DOHH2 (cell line): ENCODE measurements around the gene TMTC2.

Experiments used
- H3F3A ChIP-seq: fragments of 200-600 bp; sonication (generic), shearing (Covaris generic); 2 replicates; pipeline ENCODE4 v1.6.0; 2016; ENCODE audit warnings: antibody characterized with exemption, mild to moderate bottlenecking; ENCODE audit not compliant: control insufficient read depth, insufficient read depth
- H3K27ac ChIP-seq: fragments of 200-600 bp; sonication (generic); 2 replicates; pipeline ENCODE4 v1.5.1; 2014; ENCODE audit warnings: low read depth, mild to moderate bottlenecking, low read length, moderate library complexity
- H3K27me3 ChIP-seq: fragments of 200-600 bp; sonication (generic); 2 replicates; pipeline ENCODE4 v1.6.1; 2014; ENCODE audit warnings: mild to moderate bottlenecking, low read length, mixed read lengths; ENCODE audit not compliant: control insufficient read depth
- H3K36me3 ChIP-seq: fragments of 200-600 bp; sonication (generic); 2 replicates; pipeline ENCODE4 v1.6.1; 2014; ENCODE audit warnings: mild to moderate bottlenecking, low read length, moderate library complexity, mixed read lengths; ENCODE audit not compliant: control insufficient read depth
- H3K4me1 ChIP-seq: fragments of 200-600 bp; sonication (generic); 2 replicates; pipeline ENCODE4 v1.6.1; 2014; ENCODE audit warnings: mild to moderate bottlenecking, low read length, mixed read lengths; ENCODE audit not compliant: control insufficient read depth
- H3K4me2 ChIP-seq: fragments of 200-600 bp; sonication (generic); 2 replicates; pipeline ENCODE4 v1.6.0; 2014; ENCODE audit warnings: mild to moderate bottlenecking, low read length, moderate library complexity
- H3K4me3 ChIP-seq: fragments of 200-600 bp; sonication (generic); 2 replicates; pipeline ENCODE4 v1.5.1; 2014; ENCODE audit warnings: mild to moderate bottlenecking, low read length, mixed read lengths
- H3K79me2 ChIP-seq: fragments of 200-600 bp; sonication (generic); 2 replicates; pipeline ENCODE4 v1.6.1; 2014; ENCODE audit warnings: mild to moderate bottlenecking, low read length, mixed read lengths; ENCODE audit not compliant: control insufficient read depth
- H3K9me2 ChIP-seq: fragments of 200-600 bp; sonication (generic); replicated peaks from 2 replicates; pipeline ENCODE4 v1.6.1; 2014; ENCODE audit warnings: mild to moderate bottlenecking, low read length, mixed read lengths; ENCODE audit not compliant: control insufficient read depth
- H3K9me3 ChIP-seq: fragments of 200-600 bp; sonication (generic); 2 replicates; pipeline ENCODE4 v1.6.1; 2014; ENCODE audit warnings: antibody characterized with exemption, low read length, mixed read lengths; ENCODE audit not compliant: control insufficient read depth, insufficient read depth
- H4K20me1 ChIP-seq: fragments of 200-600 bp; sonication (generic); 2 replicates; pipeline ENCODE4 v1.6.0; 2014; ENCODE audit warnings: low read depth, mild to moderate bottlenecking, antibody characterized with exemption, low read length, moderate library complexity; ENCODE audit not compliant: control insufficient read depth, insufficient read depth
- EZH2phosphoT487 ChIP-seq: fragments of 200-600 bp; sonication (generic); IDR thresholded peaks from 2 replicates; pipeline ENCODE4 v1.6.1; 2017; ENCODE audit warnings: borderline replicate concordance, mild to moderate bottlenecking, antibody characterized with exemption, low read length, moderate library complexity, mixed read lengths
- TF ChIP-seq, protein P1 (sequence below): fragments of 200-600 bp; sonication (generic); IDR thresholded peaks from one replicate; pipeline ENCODE4 v1.5.1; 2014; ENCODE audit warnings: antibody characterized with exemption, mild to moderate bottlenecking, low read depth, low read length; ENCODE audit not compliant: poor library complexity, severe bottlenecking

TMTC2 gene

DNA sequence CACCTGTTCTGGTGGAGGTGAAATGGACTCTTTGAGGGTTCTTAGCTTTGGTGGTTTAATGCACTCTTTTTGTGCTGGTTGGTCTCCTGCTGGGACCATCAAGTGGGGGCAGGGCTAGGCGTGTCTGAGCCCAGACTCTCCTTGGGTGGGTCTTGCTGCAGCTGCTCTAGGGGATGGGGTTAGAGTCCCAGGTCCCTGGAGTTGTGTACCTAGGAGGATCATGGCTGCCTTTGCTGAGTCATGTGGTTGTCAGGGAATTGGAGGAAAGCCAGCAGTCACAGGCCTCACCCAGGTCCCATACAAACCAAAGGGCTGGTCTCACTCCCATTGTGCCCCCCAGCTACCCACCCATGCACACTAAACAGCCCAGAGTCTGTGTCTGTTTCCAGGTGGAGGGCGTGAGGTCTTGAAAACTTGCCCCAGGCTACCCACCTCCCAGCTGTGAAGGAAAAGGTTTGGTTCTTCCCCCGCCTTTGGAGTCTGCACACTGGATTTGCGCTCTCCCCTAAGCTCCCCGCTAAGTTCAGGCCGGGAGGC, 387.7 kb downstream of the TMTC2 start:
- Histone ChIP-seq H3K4me1 (no peaks in the 10 kb centered on the region), H3K4me3 (no peak overlapping the region), H3K27me3 (no peaks in the 10 kb centered on the region), H3K36me3 (no peaks in the 10 kb centered on the region), H3K4me2 (no peak overlapping the region), H4K20me1 (no peaks in the 10 kb centered on the region), H3K9me3 (no peaks in the 10 kb centered on the region), H3K79me2 (no peaks in the 10 kb centered on the region), H3K27ac (no peak overlapping the region), H3F3A (no peaks in the 10 kb centered on the region), H3K9me2 (no peaks in the 10 kb centered on the region)
- TF ChIP-seq, protein P1, sequence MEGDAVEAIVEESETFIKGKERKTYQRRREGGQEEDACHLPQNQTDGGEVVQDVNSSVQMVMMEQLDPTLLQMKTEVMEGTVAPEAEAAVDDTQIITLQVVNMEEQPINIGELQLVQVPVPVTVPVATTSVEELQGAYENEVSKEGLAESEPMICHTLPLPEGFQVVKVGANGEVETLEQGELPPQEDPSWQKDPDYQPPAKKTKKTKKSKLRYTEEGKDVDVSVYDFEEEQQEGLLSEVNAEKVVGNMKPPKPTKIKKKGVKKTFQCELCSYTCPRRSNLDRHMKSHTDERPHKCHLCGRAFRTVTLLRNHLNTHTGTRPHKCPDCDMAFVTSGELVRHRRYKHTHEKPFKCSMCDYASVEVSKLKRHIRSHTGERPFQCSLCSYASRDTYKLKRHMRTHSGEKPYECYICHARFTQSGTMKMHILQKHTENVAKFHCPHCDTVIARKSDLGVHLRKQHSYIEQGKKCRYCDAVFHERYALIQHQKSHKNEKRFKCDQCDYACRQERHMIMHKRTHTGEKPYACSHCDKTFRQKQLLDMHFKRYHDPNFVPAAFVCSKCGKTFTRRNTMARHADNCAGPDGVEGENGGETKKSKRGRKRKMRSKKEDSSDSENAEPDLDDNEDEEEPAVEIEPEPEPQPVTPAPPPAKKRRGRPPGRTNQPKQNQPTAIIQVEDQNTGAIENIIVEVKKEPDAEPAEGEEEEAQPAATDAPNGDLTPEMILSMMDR, result no peak
- TF ChIP-seq EZH2phosphoT487, result no peak

DNA sequence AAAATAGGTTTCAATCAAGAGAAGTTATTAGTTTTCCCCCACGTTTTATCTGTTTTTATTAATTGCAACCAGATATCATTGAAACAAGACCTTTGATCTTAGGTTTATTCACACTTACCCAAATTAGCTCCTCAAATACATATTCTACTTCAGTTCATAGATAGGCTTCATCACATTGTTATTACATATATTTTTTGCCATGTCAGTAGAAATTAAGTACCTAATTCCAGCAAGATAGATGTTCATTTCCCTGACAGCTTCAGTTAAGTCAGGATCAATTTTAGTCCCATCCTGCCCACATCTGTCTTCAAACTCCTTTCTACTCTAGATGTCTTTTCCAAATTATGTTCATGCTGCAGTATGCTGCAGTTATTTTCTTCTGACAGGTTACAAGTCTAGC, 388.8 kb downstream of the TMTC2 start:
- Histone ChIP-seq H3K9me2 (no peaks in the 10 kb centered on the region), H3K27me3 (no peaks in the 10 kb centered on the region), H3K27ac (no peak overlapping the region), H3K79me2 (no peaks in the 10 kb centered on the region), H3F3A (no peaks in the 10 kb centered on the region), H3K4me3 (no peak overlapping the region), H3K4me2 (no peak overlapping the region), H3K4me1 (no peaks in the 10 kb centered on the region), H3K9me3 (no peaks in the 10 kb centered on the region), H3K36me3 (no peaks in the 10 kb centered on the region), H4K20me1 (no peaks in the 10 kb centered on the region)
- TF ChIP-seq, protein P1, result no peak

DNA sequence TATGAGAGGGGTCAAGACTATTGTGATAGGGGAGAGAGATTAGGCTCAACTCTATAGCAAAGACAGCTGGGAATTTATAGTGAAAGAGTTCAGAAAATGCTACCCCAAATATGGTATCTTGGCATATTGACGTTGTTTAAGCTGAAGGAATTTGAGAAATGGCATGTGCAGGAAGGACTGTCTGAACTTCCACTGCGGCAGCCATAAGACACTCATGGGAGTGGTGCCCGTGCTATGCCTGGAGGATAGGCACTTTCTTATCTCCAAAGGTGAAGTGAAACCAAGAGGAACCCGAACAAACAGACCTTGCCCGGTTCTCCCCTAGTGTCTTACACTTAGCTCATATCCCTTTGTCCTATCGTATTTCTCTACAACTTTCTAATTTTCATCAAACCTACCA, 390.3 kb downstream of the TMTC2 start:
- Histone ChIP-seq H3K4me2 (no peak overlapping the region), H3K36me3 (no peaks in the 10 kb centered on the region), H3K9me2 (no peaks in the 10 kb centered on the region), H4K20me1 (no peaks in the 10 kb centered on the region), H3K27ac (no peak overlapping the region), H3K4me3 (no peak overlapping the region), H3K4me1 (no peaks in the 10 kb centered on the region), H3F3A (no peaks in the 10 kb centered on the region), H3K9me3 (no peaks in the 10 kb centered on the region), H3K27me3 (no peaks in the 10 kb centered on the region), H3K79me2 (no peaks in the 10 kb centered on the region)
- TF ChIP-seq, protein P1, result no peak
- TF ChIP-seq EZH2phosphoT487, result no peak
